Loucy (cell line): ENCODE data around the gene KLRB1.

Source experiments
- EZH2phosphoT487 ChIP-seq: fragments of 200-600 bp; IDR thresholded peaks from 2 replicates; pipeline ENCODE4 v1.6.1; 2018; ENCODE audit warnings: antibody characterized with exemption, mild to moderate bottlenecking, moderate library complexity, borderline replicate concordance
- TF ChIP-seq, protein P1 (sequence below): fragments of 200-600 bp; sonication (generic); conservative IDR thresholded peaks from 2 replicates; pipeline ENCODE4 v1.5.1; 2014; ENCODE audit warnings: mild to moderate bottlenecking, antibody characterized with exemption, low read length

GRCh38 chr12:9643266-9643660, 35.5 kb upstream of the KLRB1 start:
- TF ChIP-seq, protein P1, sequence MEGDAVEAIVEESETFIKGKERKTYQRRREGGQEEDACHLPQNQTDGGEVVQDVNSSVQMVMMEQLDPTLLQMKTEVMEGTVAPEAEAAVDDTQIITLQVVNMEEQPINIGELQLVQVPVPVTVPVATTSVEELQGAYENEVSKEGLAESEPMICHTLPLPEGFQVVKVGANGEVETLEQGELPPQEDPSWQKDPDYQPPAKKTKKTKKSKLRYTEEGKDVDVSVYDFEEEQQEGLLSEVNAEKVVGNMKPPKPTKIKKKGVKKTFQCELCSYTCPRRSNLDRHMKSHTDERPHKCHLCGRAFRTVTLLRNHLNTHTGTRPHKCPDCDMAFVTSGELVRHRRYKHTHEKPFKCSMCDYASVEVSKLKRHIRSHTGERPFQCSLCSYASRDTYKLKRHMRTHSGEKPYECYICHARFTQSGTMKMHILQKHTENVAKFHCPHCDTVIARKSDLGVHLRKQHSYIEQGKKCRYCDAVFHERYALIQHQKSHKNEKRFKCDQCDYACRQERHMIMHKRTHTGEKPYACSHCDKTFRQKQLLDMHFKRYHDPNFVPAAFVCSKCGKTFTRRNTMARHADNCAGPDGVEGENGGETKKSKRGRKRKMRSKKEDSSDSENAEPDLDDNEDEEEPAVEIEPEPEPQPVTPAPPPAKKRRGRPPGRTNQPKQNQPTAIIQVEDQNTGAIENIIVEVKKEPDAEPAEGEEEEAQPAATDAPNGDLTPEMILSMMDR: no peak
- no peak for TF ChIP-seq EZH2phosphoT487
